Measurements from ENCODE around the gene ZNF275. TPM values are rescaled to one million over a fixed set of nuclear protein-coding genes. Genes with fewer than 3 reads are reported as not detected.

Gene ZNF275
- total and polyA plus RNA-seq, 2 of the 4 experiments (the other 2 are of a cell fraction) = 6.6 to 9.7 TPM

GRCh38 chrX:153378607-153379006 lies 44.7 kb downstream of the ZNF275 start:
- Histone ChIP-seq H3K14ac (replicated peaks; ENCODE audit: low read depth, low read length) (no peak overlapping the region), H3K4me2 (ENCODE audit: low read depth, low read length) (no peak overlapping the region), H3K4me3 (ENCODE audit: insufficient read depth, low read depth, low read length) (no peak overlapping the region), H3K23ac (ENCODE audit: low read depth, low read length) (no peak overlapping the region), H3K9ac (ENCODE audit: low read depth, low read length) (no peak overlapping the region), H3K27ac (ENCODE audit: insufficient read depth, low read length) (no peak overlapping the region), H4K91ac (ENCODE audit: insufficient read depth, low read depth, low read length) (no peak overlapping the region), H3K4ac (ENCODE audit: low read depth, low read length) (no peak overlapping the region), H2AK5ac (ENCODE audit: low read depth, low read length) (no peak overlapping the region), H2BK120ac (ENCODE audit: low read depth, low read length) (no peak overlapping the region), H2BK15ac (ENCODE audit: low read depth, low read length) (no peak overlapping the region), H3K9me3 (ENCODE audit: control insufficient read depth, insufficient read depth, low read length) (peaks cover 2% of the 10 kb centered on the region; the same call in 1 of the 2 replicates), H3K27me3 (ENCODE audit: control insufficient read depth, insufficient read depth, low read length) (peaks cover 5% of the 10 kb centered on the region), H2AK9ac (replicated peaks; ENCODE audit: low read depth, low read length, poor library complexity) (no peak overlapping the region), H4K5ac (ENCODE audit: low read depth, low read length) (no peak overlapping the region), H3K9me1 (ENCODE audit: insufficient read depth, low read length) (no peaks in the 10 kb centered on the region), H3K18ac (ENCODE audit: low read depth, low read length) (no peak overlapping the region), H2BK5ac (ENCODE audit: low read depth, low read length, poor library complexity, severe bottlenecking) (no peak overlapping the region), H4K8ac (ENCODE audit: low read depth in 2 of 2, low read length in 2 of 2) (no peak overlapping the region), H2AFZ (replicated peaks; ENCODE audit: low read length, poor library complexity) (no peak overlapping the region), H2BK20ac (ENCODE audit: low read depth, low read length) (no peak overlapping the region), H3K56ac (ENCODE audit: extremely low read depth, insufficient read depth, low read length) (no peak overlapping the region), H4K20me1 (ENCODE audit: insufficient read depth, low read length) (no peaks in the 10 kb centered on the region), H3K36me3 (ENCODE audit: control insufficient read depth, insufficient read depth, low read length) (no peaks in the 10 kb centered on the region), H3K4me1 (ENCODE audit: control insufficient read depth, insufficient read depth, low read length) (peaks cover 2% of the 10 kb centered on the region; the same call in 1 of the 2 replicates), H3K79me1 (ENCODE audit: low read depth in 1 of 2, low read length in 2 of 2) (no peaks in the 10 kb centered on the region)
- no TSS peak for BruUV-seq (replicated peaks)
- TF ChIP-seq NFE2L2 (IDR thresholded peaks at IDR 0.05; ENCODE audit: low read depth, low read length) = no peak
- TF ChIP-seq RCOR1 (IDR thresholded peaks at IDR 0.05; ENCODE audit: insufficient replicate concordance, low read length) = no peak
- TF ChIP-seq RAD21 (IDR thresholded peaks at IDR 0.05; ENCODE audit: low read length) = no peak
- TF ChIP-seq MAZ (IDR thresholded peaks at IDR 0.05; ENCODE audit: borderline replicate concordance, low read depth, low read length) = no peak
- TF ChIP-seq BHLHE40 (IDR thresholded peaks at IDR 0.05; ENCODE audit: low read depth, low read length) = no peak
- TF ChIP-seq ELK1 (IDR thresholded peaks at IDR 0.05; ENCODE audit: borderline replicate concordance, low read depth, low read length) = no peak
- no peak for TF ChIP-seq POLR2A (IDR thresholded peaks at IDR 0.05; ENCODE audit: low read depth, low read length)
- TF ChIP-seq SMC3 (IDR thresholded peaks at IDR 0.05; ENCODE audit: low read depth, low read length) = no peak
- no peak for TF ChIP-seq MXI1 (IDR thresholded peaks at IDR 0.05; ENCODE audit: borderline replicate concordance, low read depth, low read length)
- POLR2A ChIA-PET (ENCODE audit: unreplicated experiment) = no interaction called here
- WGBS, 2 experiments (ENCODE audit: extremely low coverage in 2 of 2, insufficient read length in 1 of 2) = no CpG with 5 or more reads among the region's 4 CpGs
- CTCF ChIA-PET = no interaction called here
- no peak for ATAC-seq (ENCODE audit: low read depth)
- DNase-seq = no peak
- intact Hi-C loops (cut with micrococcal nuclease) (no loop called here), dilution Hi-C loops (cut with HindIII; ENCODE audit: low sequenced_read_pairs, unreplicated experiment) (no loop called here), in situ Hi-C loops (cut with MboI; ENCODE audit: low sequenced_read_pairs) (no loop called here)
